Upper lobe of left lung (tissue), 4 donors: ENCODE results near the gene OR14A16.

Experiments used
- CTCF ChIP-seq, 6 experiments: fragments of 450-650 bp in 4 of 6; fragments of 200-600 bp in 2 of 6; sonication (generic) in 2 of 6; IDR thresholded peaks; one replicate each; pipeline ENCODE4 v1.5.1; 2016 to 2019; ENCODE audit warnings: antibody characterized with exemption in 6 of 6
- POLR2A ChIP-seq, 4 donors: fragments of 450-650 bp; IDR thresholded peaks; one replicate each; pipeline ENCODE4 v1.5.1; 2016 to 2017; ENCODE audit warnings: antibody characterized with exemption in 4 of 4, mild to moderate bottlenecking in 2 of 4
- POLR2AphosphoS5 ChIP-seq, 2 donors: sonication (generic); formaldehyde crosslinking; IDR thresholded peaks; one replicate each; pipeline ENCODE4 v1.5.1; 2017; ENCODE audit warnings: antibody characterized with exemption in 2 of 2

- TF ChIP-seq POLR2A (IDR thresholded peaks at IDR 0.05) (no peak), POLR2AphosphoS5 (IDR thresholded peaks at IDR 0.05) (no peak), CTCF (IDR thresholded peaks at IDR 0.05) (no peak)
These were observed 25.7 kb upstream of the OR14A16 start for GRCh38 chr1:247849616-247850015.
